Fibroblast of lung (primary cell): ENCODE results near the gene EDC4. TPM values are rescaled to one million over a fixed set of nuclear protein-coding genes. Genes with fewer than 3 reads are reported as not detected.
"Not testable (repeated sequence)": the region's sequence is repeated elsewhere in the genome, so short reads cannot be mapped to it uniquely, and the experiment has no call there.

Experiments used
- DNase-seq, 2 donors: peaks; one replicate each; pipeline versions ENCODE4 v3.0.0 to v3.0.0-alpha.2; 2010; ENCODE audit warnings: low read depth in 2 of 2
- H2AFZ ChIP-seq: 2 replicates; pipeline ENCODE4 v1.5.1; 2012; ENCODE audit warnings: low read length, control low read depth, inconsistent platforms
- H3K27ac ChIP-seq: 2 replicates; pipeline ENCODE4 v1.5.1; 2011; ENCODE audit warnings: low read length, control low read depth; ENCODE audit not compliant: insufficient read depth
- H3K27me3 ChIP-seq: 2 replicates; pipeline ENCODE4 v1.5.1; 2011; ENCODE audit warnings: mild to moderate bottlenecking, low read length; ENCODE audit not compliant: control insufficient read depth, insufficient read depth
- H3K36me3 ChIP-seq: 2 replicates; pipeline ENCODE4 v1.5.1; 2011; ENCODE audit warnings: low read length; ENCODE audit not compliant: control insufficient read depth, insufficient read depth
- H3K4me1 ChIP-seq: 2 replicates; pipeline ENCODE4 v1.5.1; 2011; ENCODE audit warnings: low read length; ENCODE audit not compliant: control insufficient read depth, insufficient read depth; ENCODE audit errors: extremely low read depth
- H3K4me2 ChIP-seq: 2 replicates; pipeline ENCODE4 v1.5.1; 2011; ENCODE audit warnings: low read length, control low read depth; ENCODE audit not compliant: insufficient read depth; ENCODE audit errors: extremely low read depth
- H3K4me3 ChIP-seq, 4 experiments: fragments of 200-600 bp in 1 of 4; sonication (generic) in 1 of 4; replicated peaks in 1 of 4; 2 replicates each; pipeline ENCODE4 v1.5.1; 2011 to 2016; ENCODE audit warnings: low read length in 4 of 4, low read depth in 3 of 4, mild to moderate bottlenecking in 3 of 4, control low read depth in 2 of 4, inconsistent platforms in 1 of 4, mixed read lengths in 1 of 4; ENCODE audit not compliant: insufficient read depth in 1 of 4; ENCODE audit errors: control extremely low read depth in 1 of 4
- H3K79me2 ChIP-seq: 2 replicates; pipeline ENCODE4 v1.5.1; 2012; ENCODE audit warnings: mild to moderate bottlenecking, low read length, inconsistent platforms; ENCODE audit not compliant: control insufficient read depth, insufficient read depth
- H3K9ac ChIP-seq: 2 replicates; pipeline ENCODE4 v1.5.1; 2011; ENCODE audit warnings: mild to moderate bottlenecking, low read length, control low read depth; ENCODE audit not compliant: insufficient read depth
- H3K9me3 ChIP-seq: 2 replicates; pipeline ENCODE4 v1.5.1; 2012; ENCODE audit warnings: low read depth, low read length; ENCODE audit not compliant: control insufficient read depth, insufficient read depth
- H4K20me1 ChIP-seq: 2 replicates; pipeline ENCODE4 v1.5.1; 2011; ENCODE audit warnings: low read length; ENCODE audit not compliant: control insufficient read depth, insufficient read depth; ENCODE audit errors: extremely low read depth
- EZH2 ChIP-seq: IDR thresholded peaks from 2 replicates; pipeline ENCODE4 v1.5.1; 2012; ENCODE audit warnings: low read length, control low read depth, mild to moderate bottlenecking; ENCODE audit errors: missing control alignments
- polyA plus RNA-seq, 2 donors: library from polyadenylated mRNA; depleted of rRNA in 1 of 2; stranded (reverse) in 1 of 2; unstranded in 1 of 2; fragments of >200 nt; gene quantifications; 2 replicates each; pipeline ENCODE4 v1.2.1, GENCODE V29; 2011 to 2012; ENCODE audit warnings: missing spikeins in 1 of 2
- total RNA-seq: library from RNA; depleted of rRNA; stranded (reverse); fragments of >200 nt; gene quantifications from 2 replicates; pipeline ENCODE4 v1.2.1, GENCODE V29; 2014
- TF ChIP-seq, protein P1 (sequence below), 2 donors: IDR thresholded peaks in 1 of 2; conservative IDR thresholded peaks in 1 of 2; 1 replicate in 1 of 2; 2 replicates in 1 of 2; pipeline ENCODE4 v1.5.1; 2011 to 2012; ENCODE audit warnings: low read length in 2 of 2, control low read depth in 1 of 2, inconsistent platforms in 1 of 2, low read depth in 1 of 2, mild to moderate bottlenecking in 1 of 2

Gene EDC4
- total and polyA plus RNA-seq, 2 donors (not counting 1 experiment from before 2014, with no cell fraction given): 27.4 to 49.4 TPM

DNA sequence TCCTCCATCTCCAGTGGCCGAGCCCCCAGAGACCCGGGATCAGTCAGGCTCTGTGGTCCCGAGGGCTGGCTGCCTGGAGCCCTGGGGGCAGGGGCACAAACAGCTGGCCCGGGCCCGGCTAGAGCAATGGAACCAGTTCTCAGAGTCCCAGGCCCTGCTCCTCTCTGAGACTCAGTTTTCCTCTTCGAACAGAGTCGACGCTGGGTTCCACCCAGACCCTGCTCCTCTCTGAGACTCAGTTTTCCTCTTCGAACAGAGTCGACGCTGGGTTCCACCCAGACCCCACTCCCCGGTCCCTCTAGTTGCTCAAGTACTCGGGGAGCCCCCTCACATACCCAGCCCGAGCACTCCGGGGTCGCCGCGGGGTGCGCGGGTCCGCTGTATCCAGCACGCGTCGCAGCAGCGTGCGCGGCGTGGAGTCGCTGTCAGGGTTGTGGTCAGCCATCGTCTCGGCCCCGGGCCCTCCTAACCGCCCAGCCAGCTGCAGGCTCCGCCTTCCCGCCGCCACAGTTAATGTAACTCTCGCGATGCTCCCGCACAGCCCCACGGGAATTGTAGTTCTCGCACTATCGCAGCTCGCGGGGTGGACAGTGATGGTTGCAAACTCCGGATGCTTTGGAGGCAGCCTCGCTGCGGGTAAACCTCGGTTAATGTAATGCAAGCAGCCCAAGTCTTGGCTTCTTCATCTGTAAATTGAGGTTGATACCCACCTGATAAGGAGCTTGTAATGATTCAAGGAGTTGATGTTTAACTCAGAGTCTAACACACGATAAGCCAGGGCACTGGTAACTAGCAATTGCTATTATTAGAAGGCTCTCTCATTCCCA, 39.2 kb upstream of the EDC4 start:
- peak overlapping the region; percentile 91 for H3K9ac ChIP-seq

DNA sequence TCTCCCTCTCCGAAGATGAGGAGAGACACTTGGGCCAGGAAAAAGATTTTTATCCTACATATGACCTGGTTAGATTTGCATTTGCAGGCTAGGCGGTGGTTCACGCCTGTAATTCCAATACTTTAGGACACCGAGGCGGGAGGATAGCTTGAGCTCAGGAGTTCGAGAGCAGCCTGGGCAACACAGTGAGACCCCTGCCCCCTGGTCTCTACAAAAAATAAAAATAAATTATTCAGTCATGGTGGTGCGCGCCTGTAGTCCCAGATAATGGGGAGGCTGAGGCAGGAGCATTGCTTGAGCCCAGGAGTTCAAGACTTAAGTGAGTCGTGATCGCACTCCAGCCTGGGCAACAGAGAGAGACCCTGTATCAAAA, 38.6 kb upstream of the EDC4 start:
- H3K9me3 ChIP-seq: no peaks in the 10 kb centered on the region
- no peak for DNase-seq
- H3K79me2 ChIP-seq: peaks cover 17% of the 10 kb centered on the region
- peak overlapping the region; percentile 94 for H2AFZ ChIP-seq
- no peak overlapping the region for H3K9ac ChIP-seq
- no peaks in the 10 kb centered on the region for H3K27me3 ChIP-seq
- TF ChIP-seq EZH2: no peak
- TF ChIP-seq, protein P1, sequence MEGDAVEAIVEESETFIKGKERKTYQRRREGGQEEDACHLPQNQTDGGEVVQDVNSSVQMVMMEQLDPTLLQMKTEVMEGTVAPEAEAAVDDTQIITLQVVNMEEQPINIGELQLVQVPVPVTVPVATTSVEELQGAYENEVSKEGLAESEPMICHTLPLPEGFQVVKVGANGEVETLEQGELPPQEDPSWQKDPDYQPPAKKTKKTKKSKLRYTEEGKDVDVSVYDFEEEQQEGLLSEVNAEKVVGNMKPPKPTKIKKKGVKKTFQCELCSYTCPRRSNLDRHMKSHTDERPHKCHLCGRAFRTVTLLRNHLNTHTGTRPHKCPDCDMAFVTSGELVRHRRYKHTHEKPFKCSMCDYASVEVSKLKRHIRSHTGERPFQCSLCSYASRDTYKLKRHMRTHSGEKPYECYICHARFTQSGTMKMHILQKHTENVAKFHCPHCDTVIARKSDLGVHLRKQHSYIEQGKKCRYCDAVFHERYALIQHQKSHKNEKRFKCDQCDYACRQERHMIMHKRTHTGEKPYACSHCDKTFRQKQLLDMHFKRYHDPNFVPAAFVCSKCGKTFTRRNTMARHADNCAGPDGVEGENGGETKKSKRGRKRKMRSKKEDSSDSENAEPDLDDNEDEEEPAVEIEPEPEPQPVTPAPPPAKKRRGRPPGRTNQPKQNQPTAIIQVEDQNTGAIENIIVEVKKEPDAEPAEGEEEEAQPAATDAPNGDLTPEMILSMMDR (conservative IDR thresholded peaks at IDR 0.05 in 1 of 2, IDR thresholded peaks at IDR 0.05 in 1 of 2; ENCODE audit: low read depth in 1 of 2, low read length in 2 of 2): no peak
- peaks cover 23% of the 10 kb centered on the region for H3K36me3 ChIP-seq
- no peak overlapping the region for H3K27ac ChIP-seq
- peak overlapping the region; percentile 83 to 93 (median 88) for H3K4me3 ChIP-seq
- H4K20me1 ChIP-seq: no peaks in the 10 kb centered on the region
- H3K4me1 ChIP-seq: peaks cover 3% of the 10 kb centered on the region
- H3K4me2 ChIP-seq: peak overlapping the region; percentile 98

More for the DNA sequence above, 39.2 kb upstream of the EDC4 start:
- H3K4me3 ChIP-seq: peak overlapping the region; percentile 83 to 93 (median 88)
- peaks cover 3% of the 10 kb centered on the region for H3K4me1 ChIP-seq
- no peaks in the 10 kb centered on the region for H4K20me1 ChIP-seq
- DNase-seq: peak; percentile 78 to 87
- H3K4me2 ChIP-seq: peak overlapping the region; percentile 98
- TF ChIP-seq, protein P1 (conservative IDR thresholded peaks at IDR 0.05 in 1 of 2, IDR thresholded peaks at IDR 0.05 in 1 of 2; ENCODE audit: low read depth in 1 of 2, low read length in 2 of 2): no peak
- no peak for TF ChIP-seq EZH2
- peaks cover 17% of the 10 kb centered on the region for H3K79me2 ChIP-seq
- peaks cover 29% of the 10 kb centered on the region for H3K36me3 ChIP-seq
- no peaks in the 10 kb centered on the region for H3K9me3 ChIP-seq
- peak overlapping the region; percentile 91 for H3K27ac ChIP-seq
- no peaks in the 10 kb centered on the region for H3K27me3 ChIP-seq
- peak overlapping the region; percentile 94 for H2AFZ ChIP-seq

DNA sequence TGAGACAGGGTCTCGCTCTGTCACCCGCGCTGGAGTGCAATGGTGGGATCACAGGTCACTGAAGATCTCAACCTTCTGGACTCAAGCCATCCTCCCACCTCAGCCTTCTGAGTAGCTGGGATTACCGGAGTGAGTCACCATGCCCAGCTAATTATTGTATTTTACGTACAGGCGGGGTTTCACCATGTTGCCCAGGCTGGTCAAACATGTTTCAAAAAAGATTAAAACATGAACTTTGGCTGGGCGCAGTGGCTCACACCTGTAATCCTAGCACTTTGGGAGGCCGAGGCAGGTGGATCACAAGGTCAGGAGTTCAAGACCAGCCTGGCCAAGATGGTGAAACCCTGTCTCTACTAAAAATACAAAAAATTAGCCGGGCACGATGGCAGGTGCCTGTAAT, 35.7 kb upstream of the EDC4 start:
- H3K79me2 ChIP-seq: peaks cover 14% of the 10 kb centered on the region
- H3K4me1 ChIP-seq, H3K4me2 ChIP-seq, H3K9ac ChIP-seq, H3K36me3 ChIP-seq, DNase-seq, H3K4me3 ChIP-seq, H3K27ac ChIP-seq, H4K20me1 ChIP-seq, H3K9me3 ChIP-seq, H3K27me3 ChIP-seq, H2AFZ ChIP-seq: not testable (repeated sequence)
